SK-N-SH (cell line): ENCODE measurements around the gene BRINP1. TPM values are rescaled to one million over a fixed set of nuclear protein-coding genes. Genes with fewer than 3 reads are reported as not detected.
A peak's percentile ranks its signal among the peaks of the same experiment; 100 is the strongest.

Source experiments
- CTCF ChIA-PET: fragments of 300-600, 350-600 bp; formaldehyde crosslinking; extraction: SDS; loops from one replicate; lab custom pipeline; 2021; lab: Yijun Ruan, JAX
- POLR2A ChIA-PET: fragments of 350-600 bp; sonication (Branson Sonifier 250); formaldehyde crosslinking; extraction: SDS; loops from one replicate; lab custom pipeline; 2020; ENCODE audit warnings: antibody characterized with exemption, inconsistent platforms; lab: Yijun Ruan, JAX
- DNase-seq: peaks from one replicate; pipeline ENCODE4 v3.0.0; 2012
- H2AFZ ChIP-seq: fragments of 200-600 bp; sonication (generic); 2 replicates; pipeline ENCODE4 v1.8.1; 2016; ENCODE audit warnings: antibody characterized with exemption, mild to moderate bottlenecking, low read depth
- H3F3A ChIP-seq: fragments of 200-600 bp; sonication (generic); replicated peaks from 2 replicates; pipeline ENCODE3; 2016; ENCODE audit warnings: antibody characterized with exemption, mild to moderate bottlenecking; ENCODE audit not compliant: insufficient read depth
- H3K27ac ChIP-seq, 2 experiments: fragments of 200-500 bp in 1 of 2; fragments of 200-600 bp in 1 of 2; sonication (Bioruptor generic) in 1 of 2; sonication (generic), shearing (Covaris generic) in 1 of 2; 2 replicates each; pipeline versions ENCODE4 v1.5.1 to v1.6.1; 2014 to 2016; ENCODE audit warnings: low read depth in 2 of 2, inconsistent platforms in 1 of 2, low read length in 1 of 2, mild to moderate bottlenecking in 1 of 2, mixed read lengths in 1 of 2
- H3K27me3 ChIP-seq: fragments of 200-600 bp; sonication (generic), shearing (Covaris generic); 2 replicates; pipeline ENCODE4 v1.6.1; 2016; ENCODE audit warnings: mixed run types; ENCODE audit not compliant: insufficient read depth
- H3K36me3 ChIP-seq, 2 experiments: fragments of 200-500 bp in 1 of 2; fragments of 200-600 bp in 1 of 2; sonication (Bioruptor generic) in 1 of 2; sonication (generic) in 1 of 2; replicated peaks in 1 of 2; 2 replicates each; pipeline versions ENCODE3 to v1.5.1; 2014 to 2016; ENCODE audit warnings: low read length in 1 of 2, mild to moderate bottlenecking in 1 of 2; ENCODE audit not compliant: insufficient read depth in 2 of 2, control insufficient read depth in 1 of 2
- H3K4me1 ChIP-seq, 2 experiments: fragments of 200-500 bp in 1 of 2; fragments of 200-600 bp in 1 of 2; sonication (Bioruptor generic) in 1 of 2; sonication (generic), shearing (Covaris generic) in 1 of 2; 2 replicates each; pipeline versions ENCODE4 v1.5.1 to v1.6.1; 2014 to 2016; ENCODE audit warnings: low read depth in 1 of 2, low read length in 1 of 2, mixed run types in 1 of 2; ENCODE audit not compliant: insufficient read depth in 2 of 2, control insufficient read depth in 1 of 2
- H3K4me2 ChIP-seq: fragments of 200-600 bp; sonication (generic), shearing (Covaris generic); 2 replicates; pipeline ENCODE4 v1.6.1; 2017; ENCODE audit warnings: mixed run types
- H3K4me3 ChIP-seq, 2 experiments: fragments of 200-500 bp in 1 of 2; fragments of 200-600 bp in 1 of 2; sonication (Bioruptor generic) in 1 of 2; sonication (generic), shearing (Covaris generic) in 1 of 2; 2 replicates each; pipeline versions ENCODE4 v1.5.1 to v1.8.1; 2014 to 2016; ENCODE audit warnings: low read depth in 2 of 2, inconsistent platforms in 1 of 2, low read length in 1 of 2, mild to moderate bottlenecking in 1 of 2, mixed read lengths in 1 of 2, moderate library complexity in 1 of 2
- H3K79me2 ChIP-seq: fragments of 200-600 bp; sonication (generic); 2 replicates; pipeline ENCODE4 v1.8.1; 2017; ENCODE audit warnings: mild to moderate bottlenecking; ENCODE audit not compliant: insufficient read depth
- H3K9ac ChIP-seq: fragments of 200-600 bp; sonication (generic); 2 replicates; pipeline ENCODE4 v1.6.1; 2017; ENCODE audit warnings: mixed run types
- H3K9me2 ChIP-seq: fragments of 200-600 bp; sonication (generic); 2 replicates; pipeline ENCODE4 v1.6.1; 2017; ENCODE audit warnings: mixed run types
- H3K9me3 ChIP-seq: fragments of 200-600 bp; sonication (generic); 2 replicates; pipeline ENCODE4 v1.6.1; 2017; ENCODE audit warnings: mixed run types, mild to moderate bottlenecking, moderate library complexity
- H4K20me1 ChIP-seq: fragments of 200-600 bp; sonication (generic); 2 replicates; pipeline ENCODE4 v1.6.1; 2017; ENCODE audit warnings: mild to moderate bottlenecking, mixed run types; ENCODE audit not compliant: insufficient read depth
- EP300 ChIP-seq, 2 experiments: IDR thresholded peaks; 2 replicates each; pipeline versions ENCODE4 v1.4.0 to v1.6.1; 2012; ENCODE audit warnings: borderline replicate concordance in 1 of 2, low read depth in 1 of 2, low read length in 1 of 2
- FOSL2 ChIP-seq: IDR thresholded peaks from 2 replicates; pipeline ENCODE4 v1.4.0; 2012; ENCODE audit warnings: low read depth, mild to moderate bottlenecking, moderate library complexity, borderline replicate concordance
- FOXM1 ChIP-seq: IDR thresholded peaks from 2 replicates; pipeline ENCODE4 v1.4.0; 2012; ENCODE audit warnings: low read depth, mild to moderate bottlenecking
- RAD21 ChIP-seq: IDR thresholded peaks from 2 replicates; pipeline ENCODE4 v1.6.1; 2012; ENCODE audit warnings: mild to moderate bottlenecking, low read length
- RXRA ChIP-seq: IDR thresholded peaks from 2 replicates; pipeline ENCODE4 v1.4.0; 2012; ENCODE audit warnings: low read depth, mild to moderate bottlenecking, borderline replicate concordance
- SMC3 ChIP-seq: IDR thresholded peaks from 2 replicates; pipeline ENCODE4 v1.6.1; 2012; ENCODE audit warnings: low read depth, low read length, improper control_type of control experiment
- WGBS: methylation state at CpG from one replicate; pipeline ENCODE4 v1.1.6; 2017; ENCODE audit warnings: low lambda C conversion rate; 5-methylcytosine and 5-hydroxymethylcytosine counted together
- polyA plus RNA-seq, 3 experiments: library from polyadenylated mRNA; depleted of rRNA; stranded (reverse); fragments of >200 nt; gene quantifications; 2 replicates each; pipeline ENCODE4 v1.2.3, GENCODE V29; 2012
- TF ChIP-seq, protein P1 (sequence below): IDR thresholded peaks from 2 replicates; pipeline ENCODE4 v1.4.0; 2012; ENCODE audit warnings: low read depth, borderline replicate concordance
- TF ChIP-seq, protein P2 (sequence below): fragments of 200-600 bp; sonication (generic); IDR thresholded peaks from 2 replicates; pipeline ENCODE4 v1.6.1; 2017; ENCODE audit warnings: antibody characterized with exemption, mild to moderate bottlenecking, moderate library complexity

Gene BRINP1
- polyA plus RNA-seq, 1 of the 3 experiments (the other 2 are of a cell fraction), result 0.41 TPM

DNA sequence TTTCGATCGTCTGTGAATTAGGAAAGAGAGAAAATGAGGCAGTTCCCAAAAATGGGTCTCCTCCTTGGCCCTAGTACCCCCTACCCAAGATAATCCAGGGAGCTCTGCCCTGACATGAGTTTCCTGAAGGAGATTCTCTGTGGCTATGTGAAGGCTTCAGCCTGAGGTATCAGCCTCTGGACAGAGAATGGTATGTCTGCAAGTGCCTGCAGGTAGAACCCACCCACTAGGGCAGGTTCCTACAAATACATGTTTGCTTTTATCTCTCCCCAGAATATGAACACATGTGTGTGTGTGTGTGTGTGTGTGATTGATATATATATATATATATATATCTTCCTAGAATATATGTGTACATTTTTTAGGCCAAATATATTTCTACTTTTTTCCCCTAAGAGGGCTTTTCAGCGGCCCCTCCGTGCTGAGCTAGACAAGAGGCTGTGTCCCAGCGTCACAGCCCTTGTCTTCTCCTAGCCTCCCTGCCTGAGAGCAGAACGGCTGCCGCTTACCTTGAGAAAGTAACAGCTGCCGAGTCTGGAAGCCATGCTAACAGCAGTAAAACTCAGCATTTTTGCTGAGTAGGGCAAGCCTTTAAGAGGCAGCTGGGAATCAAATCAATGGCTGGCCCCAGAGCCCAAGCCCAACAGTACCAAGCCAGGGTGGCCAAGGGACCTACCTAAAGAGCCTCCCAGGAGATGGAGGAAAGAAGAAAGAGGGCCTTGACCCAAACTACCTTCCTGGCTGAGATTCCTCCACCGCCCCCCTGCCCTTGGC lies 2.1 kb downstream of the BRINP1 start:
- H3K79me2 ChIP-seq, result no peaks in the 10 kb centered on the region
- no peak overlapping the region for H3K4me2 ChIP-seq
- H3K9me2 ChIP-seq, result no peaks in the 10 kb centered on the region
- no peak overlapping the region for H3K27ac ChIP-seq
- ChIA-PET CTCF (interaction anchor here (0.6 to 6.6 kb wide), 9 partner anchors 9 to 1197 kb away, joined by 3 to 47 read pairs (median 3); no protein-coding TSS in a partner anchor), POLR2A (no interaction called here)
- no peak for DNase-seq
- WGBS, result 65% methylated on average over 9 of the region's 9 CpGs
- H3F3A ChIP-seq, result no peaks in the 10 kb centered on the region
- no peak overlapping the region for H3K4me3 ChIP-seq
- H3K4me1 ChIP-seq, result peaks cover 0 to 10% of the 10 kb centered on the region in 2 experiments; a peak in 1 of 4 replicates
- H3K27me3 ChIP-seq, result peaks cover 9% of the 10 kb centered on the region; the same call in 1 of the 2 replicates
- H4K20me1 ChIP-seq, result no peaks in the 10 kb centered on the region
- H3K36me3 ChIP-seq, result no peaks in the 10 kb centered on the region
- H2AFZ ChIP-seq, result no peak overlapping the region
- no peak for TF ChIP-seq RAD21
- TF ChIP-seq FOXM1, result no peak
- no peak for TF ChIP-seq FOSL2
- TF ChIP-seq EP300 (IDR thresholded peaks at IDR 0.05; ENCODE audit: borderline replicate concordance in 1 of 2, low read depth in 1 of 2, low read length in 1 of 2), result no peak
- H3K9ac ChIP-seq, result no peak overlapping the region
- H3K9me3 ChIP-seq, result no peaks in the 10 kb centered on the region

DNA sequence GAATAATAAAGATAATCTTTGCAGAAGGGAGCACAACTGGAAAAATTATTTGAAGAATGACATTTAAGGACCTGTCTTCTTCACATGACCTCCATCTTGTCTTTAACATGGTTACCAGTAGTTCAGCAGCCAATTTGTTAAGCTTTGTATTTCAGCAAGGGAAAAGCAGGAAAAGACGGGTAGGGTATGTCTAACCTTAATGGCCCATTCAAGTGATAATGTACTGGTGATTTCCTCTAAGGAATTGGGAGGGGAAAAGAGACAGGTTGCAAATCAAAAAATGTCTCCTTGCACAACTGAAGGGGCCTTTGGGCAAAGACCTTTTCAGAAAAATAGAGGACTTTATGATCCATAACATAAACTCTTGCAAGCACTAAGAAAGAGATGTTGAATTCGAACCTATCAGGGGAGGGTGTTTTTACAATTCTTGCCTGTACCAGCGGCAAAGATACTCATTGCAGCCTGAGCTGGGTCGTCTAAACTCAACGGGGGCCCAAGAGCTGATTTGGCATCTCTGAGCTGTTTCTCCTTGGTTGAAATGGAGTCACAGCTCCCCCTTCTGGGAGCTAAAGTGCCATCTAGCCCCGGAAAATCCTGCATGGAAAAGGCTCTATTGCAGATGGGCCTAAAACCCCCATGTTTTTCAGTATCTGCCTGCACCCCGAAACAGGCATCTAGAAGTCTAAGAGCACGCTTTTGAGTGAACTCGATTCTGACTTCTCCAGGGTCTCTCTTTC lies 3.8 kb downstream of the BRINP1 start:
- Histone ChIP-seq H3K9me2 (no peaks in the 10 kb centered on the region), H3K36me3 (no peaks in the 10 kb centered on the region), H3K4me1 (peaks cover 0 to 10% of the 10 kb centered on the region in 2 experiments; a peak in 1 of 4 replicates), H2AFZ (no peak overlapping the region), H3K79me2 (no peaks in the 10 kb centered on the region), H3K27ac (no peak overlapping the region), H3K4me3 (no peak overlapping the region; a peak in 1 of 4 replicates), H3K9ac (no peak overlapping the region), H3K9me3 (no peaks in the 10 kb centered on the region), H3K27me3 (peaks cover 9% of the 10 kb centered on the region; the same call in 1 of the 2 replicates), H3F3A (no peaks in the 10 kb centered on the region), H3K4me2 (no peak overlapping the region), H4K20me1 (no peaks in the 10 kb centered on the region)
- POLR2A ChIA-PET, result interaction anchor here (0.6 kb wide), 1 partner anchor 10 kb away, joined by 3 read pairs; no protein-coding TSS in a partner anchor
- CTCF ChIA-PET, result interaction anchor here (0.6 to 6.6 kb wide), 40 partner anchors 10 to 1878 kb away, joined by 3 to 47 read pairs (median 4); no protein-coding TSS in a partner anchor
- TF ChIP-seq SMC3 (peak; percentile 81), RAD21 (peak; percentile 89), RXRA (no peak)
- TF ChIP-seq, protein P1, sequence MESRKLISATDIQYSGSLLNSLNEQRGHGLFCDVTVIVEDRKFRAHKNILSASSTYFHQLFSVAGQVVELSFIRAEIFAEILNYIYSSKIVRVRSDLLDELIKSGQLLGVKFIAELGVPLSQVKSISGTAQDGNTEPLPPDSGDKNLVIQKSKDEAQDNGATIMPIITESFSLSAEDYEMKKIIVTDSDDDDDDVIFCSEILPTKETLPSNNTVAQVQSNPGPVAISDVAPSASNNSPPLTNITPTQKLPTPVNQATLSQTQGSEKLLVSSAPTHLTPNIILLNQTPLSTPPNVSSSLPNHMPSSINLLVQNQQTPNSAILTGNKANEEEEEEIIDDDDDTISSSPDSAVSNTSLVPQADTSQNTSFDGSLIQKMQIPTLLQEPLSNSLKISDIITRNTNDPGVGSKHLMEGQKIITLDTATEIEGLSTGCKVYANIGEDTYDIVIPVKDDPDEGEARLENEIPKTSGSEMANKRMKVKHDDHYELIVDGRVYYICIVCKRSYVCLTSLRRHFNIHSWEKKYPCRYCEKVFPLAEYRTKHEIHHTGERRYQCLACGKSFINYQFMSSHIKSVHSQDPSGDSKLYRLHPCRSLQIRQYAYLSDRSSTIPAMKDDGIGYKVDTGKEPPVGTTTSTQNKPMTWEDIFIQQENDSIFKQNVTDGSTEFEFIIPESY, result no peak
- TF ChIP-seq, protein P2, sequence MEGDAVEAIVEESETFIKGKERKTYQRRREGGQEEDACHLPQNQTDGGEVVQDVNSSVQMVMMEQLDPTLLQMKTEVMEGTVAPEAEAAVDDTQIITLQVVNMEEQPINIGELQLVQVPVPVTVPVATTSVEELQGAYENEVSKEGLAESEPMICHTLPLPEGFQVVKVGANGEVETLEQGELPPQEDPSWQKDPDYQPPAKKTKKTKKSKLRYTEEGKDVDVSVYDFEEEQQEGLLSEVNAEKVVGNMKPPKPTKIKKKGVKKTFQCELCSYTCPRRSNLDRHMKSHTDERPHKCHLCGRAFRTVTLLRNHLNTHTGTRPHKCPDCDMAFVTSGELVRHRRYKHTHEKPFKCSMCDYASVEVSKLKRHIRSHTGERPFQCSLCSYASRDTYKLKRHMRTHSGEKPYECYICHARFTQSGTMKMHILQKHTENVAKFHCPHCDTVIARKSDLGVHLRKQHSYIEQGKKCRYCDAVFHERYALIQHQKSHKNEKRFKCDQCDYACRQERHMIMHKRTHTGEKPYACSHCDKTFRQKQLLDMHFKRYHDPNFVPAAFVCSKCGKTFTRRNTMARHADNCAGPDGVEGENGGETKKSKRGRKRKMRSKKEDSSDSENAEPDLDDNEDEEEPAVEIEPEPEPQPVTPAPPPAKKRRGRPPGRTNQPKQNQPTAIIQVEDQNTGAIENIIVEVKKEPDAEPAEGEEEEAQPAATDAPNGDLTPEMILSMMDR, result peak; percentile 66
- WGBS, result 10% methylated on average over 9 of the region's 9 CpGs
- peak; percentile 69 for DNase-seq
